Mesenchymal stem cell (in vitro differentiated cells and primary cell): ENCODE data around the gene SPTA1.

Experiments used
- DNase-seq: peaks from one replicate; pipeline ENCODE4 v3.0.0-alpha.2; 2013
- H2AFZ ChIP-seq: one replicate; pipeline ENCODE4 v1.6.1; 2013; ENCODE audit warnings: low read depth, mild to moderate bottlenecking, control low read depth, inconsistent platforms, low read length, moderate library complexity
- H2AK5ac ChIP-seq: 2 replicates; pipeline ENCODE4 v1.6.1; 2013; ENCODE audit warnings: low read length, moderate library complexity, mild to moderate bottlenecking, inconsistent platforms; ENCODE audit not compliant: severe bottlenecking
- H2BK120ac ChIP-seq: one replicate; pipeline ENCODE4 v1.6.1; 2013; ENCODE audit warnings: low read depth, mild to moderate bottlenecking, inconsistent platforms, low read length, moderate library complexity
- H2BK12ac ChIP-seq, 2 experiments: one replicate each; pipeline ENCODE4 v1.6.1; 2013; ENCODE audit warnings: inconsistent platforms in 2 of 2, low read length in 2 of 2, mild to moderate bottlenecking in 2 of 2, moderate library complexity in 2 of 2, control low read depth in 1 of 2
- H2BK15ac ChIP-seq: one replicate; pipeline ENCODE4 v1.6.1; 2013; ENCODE audit warnings: mild to moderate bottlenecking, low read depth, inconsistent platforms; ENCODE audit not compliant: poor library complexity, severe bottlenecking
- H2BK5ac ChIP-seq: 2 replicates; pipeline ENCODE4 v1.6.1; 2013; ENCODE audit warnings: low read depth, mild to moderate bottlenecking, low read length, control low read depth, inconsistent platforms; ENCODE audit not compliant: poor library complexity, severe bottlenecking
- H3K14ac ChIP-seq, 2 experiments: one replicate each; pipeline ENCODE4 v1.6.1; 2013; ENCODE audit warnings: inconsistent platforms in 2 of 2, low read length in 2 of 2, control low read depth in 1 of 2, mild to moderate bottlenecking in 1 of 2, moderate library complexity in 1 of 2
- H3K18ac ChIP-seq, 2 experiments: one replicate each; pipeline ENCODE4 v1.6.1; 2013; ENCODE audit warnings: inconsistent platforms in 2 of 2, low read length in 2 of 2, control low read depth in 1 of 2, low read depth in 1 of 2, mild to moderate bottlenecking in 1 of 2
- H3K23ac ChIP-seq, 2 experiments: one replicate each; pipeline ENCODE4 v1.6.1; 2013; ENCODE audit warnings: inconsistent platforms in 2 of 2, low read length in 2 of 2, mild to moderate bottlenecking in 2 of 2, moderate library complexity in 2 of 2, control low read depth in 1 of 2
- H3K27ac ChIP-seq: 2 replicates; pipeline ENCODE4 v1.5.1; 2013; ENCODE audit warnings: mild to moderate bottlenecking, moderate library complexity, low read length, control low read depth, inconsistent platforms; ENCODE audit not compliant: poor library complexity, severe bottlenecking
- H3K27me3 ChIP-seq, 2 experiments: 2 replicates each; pipeline versions ENCODE4 v1.6.1 to v1.7.0; 2013; ENCODE audit warnings: low read length in 2 of 2, mild to moderate bottlenecking in 2 of 2, moderate library complexity in 2 of 2, control low read depth in 1 of 2, inconsistent platforms in 1 of 2; ENCODE audit not compliant: control insufficient read depth in 1 of 2, insufficient read depth in 1 of 2
- H3K36me3 ChIP-seq, 2 experiments: 2 replicates each; pipeline versions ENCODE4 v1.6.1 to v1.7.0; 2013; ENCODE audit warnings: low read length in 2 of 2, control low read depth in 1 of 2, inconsistent platforms in 1 of 2, low read depth in 1 of 2, mild to moderate bottlenecking in 1 of 2; ENCODE audit not compliant: insufficient read depth in 2 of 2, control insufficient read depth in 1 of 2
- H3K4ac ChIP-seq, 2 experiments: one replicate each; pipeline ENCODE4 v1.6.1; 2013; ENCODE audit warnings: inconsistent platforms in 2 of 2, low read length in 2 of 2, mild to moderate bottlenecking in 2 of 2, moderate library complexity in 2 of 2, control low read depth in 1 of 2, low read depth in 1 of 2
- H3K4me1 ChIP-seq: 2 replicates; pipeline ENCODE4 v1.6.1; 2013; ENCODE audit warnings: low read depth, low read length, control low read depth; ENCODE audit not compliant: control insufficient read depth, insufficient read depth
- H3K4me2 ChIP-seq: 2 replicates; pipeline ENCODE4 v1.6.1; 2013; ENCODE audit warnings: low read length, mild to moderate bottlenecking, inconsistent platforms; ENCODE audit not compliant: poor library complexity, severe bottlenecking
- H3K4me3 ChIP-seq, 2 experiments: 2 replicates each; pipeline versions ENCODE4 v1.5.1 to v1.7.0; 2013; ENCODE audit warnings: low read length in 2 of 2, mild to moderate bottlenecking in 2 of 2, control low read depth in 1 of 2, low read depth in 1 of 2; ENCODE audit not compliant: insufficient read depth in 1 of 2
- H3K79me1 ChIP-seq: replicated peaks from 2 replicates; pipeline ENCODE4 v1.6.1; 2013; ENCODE audit warnings: mild to moderate bottlenecking, control low read depth, low read length, inconsistent platforms; ENCODE audit not compliant: poor library complexity, severe bottlenecking
- H3K9ac ChIP-seq: 2 replicates; pipeline ENCODE4 v1.7.0; 2013; ENCODE audit warnings: mild to moderate bottlenecking, low read length, moderate library complexity
- H3K9me3 ChIP-seq: 2 replicates; pipeline ENCODE4 v1.7.0; 2013; ENCODE audit warnings: mild to moderate bottlenecking, low read length; ENCODE audit not compliant: control insufficient read depth
- H4K8ac ChIP-seq: one replicate; pipeline ENCODE4 v1.6.1; 2013; ENCODE audit warnings: inconsistent platforms, mild to moderate bottlenecking, low read length, moderate library complexity
- H4K91ac ChIP-seq: one replicate; pipeline ENCODE4 v1.6.1; 2013; ENCODE audit warnings: mild to moderate bottlenecking, low read length, inconsistent platforms
- whole genome bisulfite sequencing: methylation state at CpG from one replicate; pipeline ENCODE4 v1.1.7; 2013; ENCODE audit warnings: mixed read lengths; 5-methylcytosine and 5-hydroxymethylcytosine counted together

The SPTA1 gene

DNA sequence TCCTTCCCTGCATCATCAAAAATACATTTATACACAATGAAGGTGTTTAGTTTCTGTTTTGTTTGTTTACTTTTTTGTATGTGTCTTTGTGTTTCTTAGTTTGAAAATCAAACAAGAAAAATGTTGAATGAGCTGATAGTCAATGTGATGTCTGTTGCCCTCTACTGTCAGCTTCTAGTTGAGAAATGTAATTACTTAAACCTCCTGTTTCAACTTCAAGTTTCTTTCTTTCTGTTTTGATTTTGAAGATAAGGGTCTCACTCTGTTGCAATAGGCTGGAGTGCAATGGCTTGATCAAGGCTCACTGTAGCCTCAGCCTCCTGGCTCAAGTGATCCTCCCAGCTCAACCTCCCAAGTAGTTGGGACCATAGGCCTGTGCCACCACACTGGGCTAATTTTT, 37.5 kb downstream of the SPTA1 start:
- H3K9me3 ChIP-seq = no peaks in the 10 kb centered on the region

DNA sequence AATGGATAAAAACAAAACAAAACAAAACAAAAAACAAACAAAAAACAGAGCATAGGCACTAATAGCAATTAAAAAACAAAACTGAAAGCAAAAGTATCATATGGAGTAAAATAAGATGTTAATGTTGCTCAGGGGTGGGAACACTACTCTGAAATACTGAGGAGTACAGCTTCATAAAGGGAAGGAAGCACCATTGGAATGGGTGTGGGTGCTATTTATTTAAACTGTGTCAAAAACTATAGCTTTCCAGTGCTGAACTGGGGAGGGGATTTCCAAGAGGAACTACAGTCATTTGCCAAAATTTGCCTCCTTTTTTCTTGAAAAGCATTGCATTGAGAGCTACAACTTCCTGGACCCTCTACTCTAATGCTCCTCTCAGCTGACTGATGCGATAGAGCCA, 40.0 kb downstream of the SPTA1 start:
- Histone ChIP-seq H3K27me3 (no peaks in the 10 kb centered on the region), H3K4me1 (no peaks in the 10 kb centered on the region), H3K79me1 (no peaks in the 10 kb centered on the region), H3K27ac (no peak overlapping the region), H3K4me2 (no peak overlapping the region), H3K9me3 (no peaks in the 10 kb centered on the region), H2BK12ac (no peak overlapping the region), H3K9ac (no peak overlapping the region), H3K4me3 (no peak overlapping the region), H2BK5ac (no peak overlapping the region), H3K23ac (no peak overlapping the region), H3K18ac (no peak overlapping the region), H2AK5ac (no peak overlapping the region), H2BK15ac (no peak overlapping the region), H4K91ac (no peak overlapping the region), H2BK120ac (no peak overlapping the region), H2AFZ (no peak overlapping the region), H4K8ac (no peak overlapping the region), H3K4ac (no peak overlapping the region), H3K14ac (no peak overlapping the region), H3K36me3 (no peaks in the 10 kb centered on the region)
- WGBS = no CpG with 5 or more reads among the region's 1 CpG
- no peak for DNase-seq

More for the DNA sequence above, 37.5 kb downstream of the SPTA1 start:
- Histone ChIP-seq H3K18ac (no peak overlapping the region), H2AFZ (no peak overlapping the region), H4K91ac (no peak overlapping the region), H3K4ac (no peak overlapping the region), H3K27me3 (no peaks in the 10 kb centered on the region), H2BK5ac (no peak overlapping the region), H3K79me1 (no peaks in the 10 kb centered on the region), H3K23ac (no peak overlapping the region), H3K9ac (no peak overlapping the region), H3K27ac (no peak overlapping the region), H2BK15ac (no peak overlapping the region), H2BK12ac (no peak overlapping the region), H3K4me2 (no peak overlapping the region), H2BK120ac (no peak overlapping the region), H4K8ac (no peak overlapping the region), H3K36me3 (no peaks in the 10 kb centered on the region), H3K14ac (no peak overlapping the region), H3K4me3 (no peak overlapping the region), H2AK5ac (no peak overlapping the region), H3K4me1 (no peaks in the 10 kb centered on the region)
- no peak for DNase-seq

DNA sequence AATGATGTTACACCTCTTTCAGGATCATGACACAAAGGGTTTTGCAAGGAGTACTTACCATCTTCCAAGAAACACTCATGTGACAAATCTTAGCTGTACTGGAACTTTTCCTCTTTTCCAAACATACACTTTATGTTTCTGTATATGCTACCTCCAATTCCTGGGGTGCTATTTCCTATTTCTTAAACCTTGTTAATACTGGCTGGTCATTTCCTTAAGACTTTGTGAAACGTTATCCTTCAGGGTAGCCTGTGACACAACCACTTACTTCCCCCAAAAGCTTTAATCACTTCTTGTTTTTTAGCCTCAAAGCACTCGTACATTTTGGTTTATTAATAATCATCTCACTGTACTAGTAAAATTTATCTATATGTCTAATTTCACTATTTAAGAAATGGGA, 42.1 kb downstream of the SPTA1 start:
- no peaks in the 10 kb centered on the region for H3K4me1 ChIP-seq
- H3K36me3 ChIP-seq = no peaks in the 10 kb centered on the region
- H3K27ac ChIP-seq = no peak overlapping the region
- no peak for DNase-seq
- no peaks in the 10 kb centered on the region for H3K27me3 ChIP-seq
- no peak overlapping the region for H2AFZ ChIP-seq
- no peak overlapping the region for H2BK120ac ChIP-seq
- no peak overlapping the region for H3K18ac ChIP-seq
- no peak overlapping the region for H3K9ac ChIP-seq
- no peak overlapping the region for H4K91ac ChIP-seq
- no peak overlapping the region for H2BK12ac ChIP-seq
- 71% methylated on average over 1 of the region's 2 CpGs for WGBS
- H3K4me3 ChIP-seq = no peak overlapping the region
- no peak overlapping the region for H3K14ac ChIP-seq
- no peak overlapping the region for H3K4ac ChIP-seq
- no peak overlapping the region for H2BK15ac ChIP-seq
- H3K9me3 ChIP-seq = no peaks in the 10 kb centered on the region
- H3K4me2 ChIP-seq = no peak overlapping the region
- H3K79me1 ChIP-seq = no peaks in the 10 kb centered on the region
- no peak overlapping the region for H2AK5ac ChIP-seq
- H4K8ac ChIP-seq = no peak overlapping the region
- H2BK5ac ChIP-seq = no peak overlapping the region
- no peak overlapping the region for H3K23ac ChIP-seq

DNA sequence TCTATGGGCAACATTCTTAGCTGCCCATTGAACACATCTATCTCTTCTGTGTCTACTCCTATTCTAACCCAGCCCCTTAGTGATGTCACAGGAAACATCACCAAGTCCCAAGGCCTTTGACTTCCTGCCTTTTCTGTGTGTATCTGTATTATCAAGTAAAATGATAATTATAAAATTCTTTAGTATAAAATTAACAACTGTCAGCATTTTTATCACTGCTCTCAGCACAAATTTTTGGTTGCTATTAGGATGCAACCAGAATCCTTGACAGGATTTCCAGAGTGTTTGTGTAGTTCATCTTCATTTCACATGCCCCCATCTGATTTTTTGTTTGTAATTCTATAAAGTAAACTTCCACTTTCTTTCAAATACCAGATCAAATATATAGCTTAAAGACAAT, 47.6 kb downstream of the SPTA1 start:
- no peak overlapping the region for H3K23ac ChIP-seq
- H2AFZ ChIP-seq = no peak overlapping the region
- no peaks in the 10 kb centered on the region for H3K9me3 ChIP-seq
- H4K91ac ChIP-seq = no peak overlapping the region
- no peaks in the 10 kb centered on the region for H3K79me1 ChIP-seq
- no peak overlapping the region for H3K4me3 ChIP-seq
- H2BK120ac ChIP-seq = no peak overlapping the region
- no peaks in the 10 kb centered on the region for H3K27me3 ChIP-seq
- no peaks in the 10 kb centered on the region for H3K36me3 ChIP-seq
- H2BK12ac ChIP-seq = no peak overlapping the region
- H3K27ac ChIP-seq = no peak overlapping the region
- no peak overlapping the region for H4K8ac ChIP-seq
- no peak overlapping the region for H3K9ac ChIP-seq
- H2BK15ac ChIP-seq = no peak overlapping the region
- no peak overlapping the region for H2BK5ac ChIP-seq
- H2AK5ac ChIP-seq = no peak overlapping the region
- no peak overlapping the region for H3K18ac ChIP-seq
- no peaks in the 10 kb centered on the region for H3K4me1 ChIP-seq
- H3K4ac ChIP-seq = no peak overlapping the region
- no peak overlapping the region for H3K4me2 ChIP-seq
- H3K14ac ChIP-seq = no peak overlapping the region
- DNase-seq = no peak
